DND-41 (cell line): ENCODE measurements around the gene CAPZA1.

Experiments
- CTCF ChIP-seq: IDR thresholded peaks from 2 replicates; pipeline ENCODE4 v1.5.1; 2012; ENCODE audit warnings: borderline replicate concordance, low read length, moderate library complexity, mild to moderate bottlenecking; ENCODE audit not compliant: poor library complexity, severe bottlenecking; ENCODE audit errors: extremely low read depth
- EZH2 ChIP-seq: IDR thresholded peaks from 3 replicates; pipeline ENCODE4 v1.6.1; 2012; ENCODE audit warnings: borderline replicate concordance, low read depth, mild to moderate bottlenecking, moderate library complexity, low read length, inconsistent platforms; ENCODE audit not compliant: severe bottlenecking

- TF ChIP-seq CTCF: no peak
- TF ChIP-seq EZH2: no peak
These were observed 46.2 kb downstream of the CAPZA1 start for GRCh38 chr1:112665857-112666256.
